GM12864 (cell line): ENCODE results near the gene SNAPIN.

ENCODE experiments used
- DNase-seq: peaks from one replicate; pipeline ENCODE4 v3.0.0-alpha.2; 2011; ENCODE audit warnings: low read depth
- H3K4me3 ChIP-seq: 2 replicates; pipeline ENCODE4 v1.5.1; 2011; ENCODE audit warnings: mild to moderate bottlenecking, low read depth, low read length, control low read depth
- CTCF ChIP-seq: IDR thresholded peaks from 2 replicates; pipeline ENCODE4 v1.5.1; 2011; ENCODE audit warnings: low read depth, mild to moderate bottlenecking, moderate library complexity, low read length, control low read depth, inconsistent platforms; ENCODE audit errors: missing control alignments

The SNAPIN gene

GRCh38 chr1:153658400-153659174 lies at the start of gene SNAPIN:
TSS of gene SNAPIN (plus strand) at chr1:153658703. CDS start at chr1:153658744, 41 bp downstream.
- peak; percentile 57 for DNase-seq
- TF ChIP-seq CTCF, result peak; percentile 8
- H3K4me3 ChIP-seq, result peak within 1 kb of the TSS; percentile 70

GRCh38 chr1:153608742-153609584 lies 49.5 kb upstream of the SNAPIN start:
- H3K4me3 ChIP-seq, result no peak overlapping the region
- no peak for DNase-seq
- no peak for TF ChIP-seq CTCF

- DNase-seq, result no peak
- no peak overlapping the region for H3K4me3 ChIP-seq
- no peak for TF ChIP-seq CTCF
These were observed 49.0 kb upstream of the SNAPIN start for GRCh38 chr1:153609585-153609907.

- no peak overlapping the region for H3K4me3 ChIP-seq
- no peak for TF ChIP-seq CTCF
- DNase-seq, result no peak
These were observed 48.2 kb upstream of the SNAPIN start for GRCh38 chr1:153610334-153610733.

- H3K4me3 ChIP-seq, result no peak overlapping the region
- no peak for DNase-seq
- no peak for TF ChIP-seq CTCF
These were observed 47.6 kb upstream of the SNAPIN start for GRCh38 chr1:153610811-153611301.

GRCh38 chr1:153611356-153611755 lies 47.1 kb upstream of the SNAPIN start:
- no peak for DNase-seq
- TF ChIP-seq CTCF, result no peak
- H3K4me3 ChIP-seq, result no peak overlapping the region
